Measurements from ENCODE around the gene IP6K3. TPM values are rescaled to one million over a fixed set of nuclear protein-coding genes. Genes with fewer than 3 reads are reported as not detected.

The IP6K3 gene
- polyA plus RNA-seq, 3 donors = not detected

GRCh38 chr6:33686225-33686924 lies 60.3 kb downstream of the IP6K3 start:
- Histone ChIP-seq H3K9ac (ENCODE audit: insufficient read depth, low read length, poor library complexity, severe bottlenecking) (no peak overlapping the region), H2AFZ (ENCODE audit: insufficient read depth, low read depth, low read length, poor library complexity, severe bottlenecking) (no peak overlapping the region), H3K9me3 (replicated peaks in 1 of 2; ENCODE audit: control insufficient read depth in 1 of 2, insufficient read depth in 1 of 2, low read length in 2 of 2) (no peaks in the 10 kb centered on the region), H3K4me1 (ENCODE audit: control insufficient read depth in 1 of 2, insufficient read depth in 2 of 2, low read length in 2 of 2) (no peaks in the 10 kb centered on the region), H3K27me3 (ENCODE audit: control insufficient read depth in 2 of 2, insufficient read depth in 2 of 2, low read length in 2 of 2) (no peaks in the 10 kb centered on the region), H3K4me2 (replicated peaks; ENCODE audit: extremely low read depth, low read length, poor library complexity, severe bottlenecking) (no peak overlapping the region), H3K79me2 (ENCODE audit: insufficient read depth, low read length) (no peaks in the 10 kb centered on the region), H4K20me1 (ENCODE audit: insufficient read depth, low read length) (no peaks in the 10 kb centered on the region), H3K4me3 (replicated peaks in 1 of 3; ENCODE audit: low read depth in 2 of 3, low read length in 3 of 3) (no peak overlapping the region), H3K27ac (ENCODE audit: low read depth in 1 of 2, low read length in 2 of 2) (no peak overlapping the region), H3K36me3 (replicated peaks in 1 of 2; ENCODE audit: control insufficient read depth in 1 of 2, insufficient read depth in 2 of 2, low read length in 2 of 2) (no peaks in the 10 kb centered on the region)
- Mint-ChIP-seq H3K9me3 (peaks cover 0 to 2% (median 0%) of the 10 kb centered on the region in 7 donors), H3K27ac (peak overlapping the region in 2 of 7 donors; percentile 68 to 69), H3K4me3 (no peak overlapping the region), H3K27me3 (ENCODE audit: low read depth in 3 of 3) (peaks cover 0 to 2% (median 0%) of the 10 kb centered on the region in 3 donors), H3K4me1 (no peaks in the 10 kb centered on the region), H3K36me3 (peaks cover 14 to 44% of the 10 kb centered on the region in 2 donors)
- no peak for TF ChIP-seq CTCF (IDR thresholded peaks at IDR 0.05)
- no peak for DNase-seq
- intact Hi-C loops (cut with micrococcal nuclease) = no loop called here
- WGBS (ENCODE audit: insufficient coverage) = 92% methylated on average over 5 of the region's 6 CpGs

DNA sequence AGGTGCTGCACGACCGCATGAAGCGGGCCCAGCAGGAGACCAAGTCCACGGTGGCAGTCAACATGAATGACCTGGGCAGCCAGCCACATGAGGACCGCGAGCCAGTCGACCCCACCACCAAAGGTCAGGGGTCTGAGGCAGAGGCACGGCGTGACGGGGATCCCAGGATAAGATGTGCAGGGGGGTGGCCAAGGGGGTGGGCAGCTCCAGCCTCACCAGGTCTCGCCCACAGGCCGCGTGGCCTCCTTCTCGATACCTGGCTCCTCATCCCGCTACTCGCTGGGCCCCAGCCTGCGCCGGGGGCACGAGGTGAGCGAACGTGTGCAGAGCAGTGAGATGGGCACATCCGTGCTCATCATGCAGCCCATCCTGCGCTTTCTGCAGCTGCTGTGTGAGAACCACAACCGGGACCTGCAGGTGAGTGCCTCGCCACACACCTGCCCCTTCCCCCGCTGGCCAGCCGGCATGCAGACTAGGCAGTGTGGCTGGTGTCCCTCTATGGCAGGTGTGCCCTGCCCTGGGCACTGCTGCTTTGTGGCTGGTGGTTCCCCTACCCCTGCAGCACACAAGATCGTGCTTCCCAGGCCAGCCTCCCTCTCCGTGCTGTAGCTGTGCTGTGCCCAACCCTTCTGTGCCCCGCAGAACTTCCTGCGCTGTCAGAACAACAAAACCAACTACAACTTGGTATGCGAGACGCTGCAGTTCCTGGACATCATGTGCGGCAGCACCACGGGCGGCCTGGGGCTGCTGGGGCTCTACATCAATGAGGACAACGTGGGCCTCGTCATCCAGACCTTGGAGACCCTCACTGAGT lies 61.1 kb downstream of the IP6K3 start:
- Histone ChIP-seq H3K27ac (ENCODE audit: low read depth in 1 of 2, low read length in 2 of 2) (no peak overlapping the region), H3K27me3 (ENCODE audit: control insufficient read depth in 2 of 2, insufficient read depth in 2 of 2, low read length in 2 of 2) (no peaks in the 10 kb centered on the region), H3K4me1 (ENCODE audit: control insufficient read depth in 1 of 2, insufficient read depth in 2 of 2, low read length in 2 of 2) (no peaks in the 10 kb centered on the region), H3K4me2 (replicated peaks; ENCODE audit: extremely low read depth, low read length, poor library complexity, severe bottlenecking) (no peak overlapping the region), H3K9ac (ENCODE audit: insufficient read depth, low read length, poor library complexity, severe bottlenecking) (no peak overlapping the region), H4K20me1 (ENCODE audit: insufficient read depth, low read length) (no peaks in the 10 kb centered on the region), H3K79me2 (ENCODE audit: insufficient read depth, low read length) (no peaks in the 10 kb centered on the region), H3K36me3 (replicated peaks in 1 of 2; ENCODE audit: control insufficient read depth in 1 of 2, insufficient read depth in 2 of 2, low read length in 2 of 2) (no peaks in the 10 kb centered on the region), H2AFZ (ENCODE audit: insufficient read depth, low read depth, low read length, poor library complexity, severe bottlenecking) (no peak overlapping the region), H3K4me3 (replicated peaks in 1 of 3; ENCODE audit: low read depth in 2 of 3, low read length in 3 of 3) (no peak overlapping the region), H3K9me3 (replicated peaks in 1 of 2; ENCODE audit: control insufficient read depth in 1 of 2, insufficient read depth in 1 of 2, low read length in 2 of 2) (no peaks in the 10 kb centered on the region)
- H3K4me3 Mint-ChIP-seq = no peak overlapping the region
- TF ChIP-seq CTCF (IDR thresholded peaks at IDR 0.05) = no peak
- H3K27me3 Mint-ChIP-seq (ENCODE audit: low read depth in 3 of 3) = peaks cover 0 to 2% (median 0%) of the 10 kb centered on the region in 3 donors
- intact Hi-C loops (cut with micrococcal nuclease) = no loop called here
- H3K27ac Mint-ChIP-seq = peak overlapping the region in 1 of 7 donors; percentile 45
- WGBS (ENCODE audit: insufficient coverage) = 95% methylated on average over 36 of the region's 38 CpGs
- no peaks in the 10 kb centered on the region for H3K4me1 Mint-ChIP-seq
- H3K9me3 Mint-ChIP-seq = peaks cover 0 to 2% (median 0%) of the 10 kb centered on the region in 7 donors
- H3K36me3 Mint-ChIP-seq = peaks cover 9 to 41% of the 10 kb centered on the region in 2 donors
- DNase-seq = no peak

All from CD14-positive monocyte (primary cell).